Spleen (tissue), 11 donors: ENCODE results near the gene ERGIC1. TPM values are rescaled to one million over a fixed set of nuclear protein-coding genes. Genes with fewer than 3 reads are reported as not detected.

ENCODE experiments used
- DNase-seq: peaks from one replicate; pipeline ENCODE4 v3.0.0-alpha.2; 2020
- H3K27ac ChIP-seq, 8 donors: fragments of 200-600 bp; sonication (generic) in 7 of 8; 1 replicate in 4 of 8; 2 replicates in 4 of 8; pipeline versions ENCODE4 v1.5.0 to v1.8.0; 2016 to 2021; ENCODE audit warnings: inconsistent platforms in 4 of 8, mild to moderate bottlenecking in 4 of 8, moderate library complexity in 1 of 8
- H3K27me3 ChIP-seq, 7 donors: fragments of 200-600 bp; sonication (generic) in 6 of 7; replicated peaks in 1 of 7; 1 replicate in 4 of 7; 2 replicates in 3 of 7; pipeline versions ENCODE4 v1.5.0 to v1.8.0; 2016 to 2021; ENCODE audit warnings: inconsistent platforms in 3 of 7, mild to moderate bottlenecking in 1 of 7
- H3K36me3 ChIP-seq, 6 donors: fragments of 200-600 bp; sonication (generic) in 5 of 6; 1 replicate in 4 of 6; 2 replicates in 2 of 6; pipeline versions ENCODE4 v1.5.0 to v1.8.0; 2016 to 2021; ENCODE audit warnings: inconsistent platforms in 2 of 6
- H3K4me1 ChIP-seq, 6 donors: fragments of 200-600 bp; sonication (generic) in 5 of 6; 1 replicate in 3 of 6; 2 replicates in 3 of 6; pipeline versions ENCODE4 v1.5.0 to v1.8.0; 2016 to 2021; ENCODE audit warnings: inconsistent platforms in 3 of 6
- H3K4me3 ChIP-seq, 8 donors: fragments of 200-600 bp; sonication (generic) in 7 of 8; 1 replicate in 4 of 8; 2 replicates in 4 of 8; pipeline versions ENCODE4 v1.5.0 to v1.8.0; 2016 to 2021; ENCODE audit warnings: inconsistent platforms in 4 of 8, mild to moderate bottlenecking in 4 of 8, moderate library complexity in 2 of 8
- H3K9me3 ChIP-seq, 8 donors: fragments of 200-600 bp; sonication (generic) in 7 of 8; 1 replicate in 4 of 8; 2 replicates in 4 of 8; pipeline versions ENCODE4 v1.5.0 to v1.8.0; 2016 to 2021; ENCODE audit warnings: inconsistent platforms in 4 of 8
- CTCF ChIP-seq, 11 experiments: fragments of 200-600 bp in 7 of 11; fragments of 450-650 bp in 4 of 11; sonication (generic) in 4 of 11; IDR thresholded peaks in 8 of 11; conservative IDR thresholded peaks in 3 of 11; 1 replicate in 7 of 11; 2 replicates in 4 of 11; pipeline versions ENCODE4 v1.4.0 to v1.8.0; 2016 to 2021; ENCODE audit warnings: antibody characterized with exemption in 11 of 11, inconsistent platforms in 4 of 11, mild to moderate bottlenecking in 1 of 11
- POLR2A ChIP-seq, 3 donors: fragments of 450-650 bp; IDR thresholded peaks; one replicate each; pipeline ENCODE4 v1.5.1; 2017; ENCODE audit warnings: antibody characterized with exemption in 3 of 3, mild to moderate bottlenecking in 1 of 3
- POLR2AphosphoS5 ChIP-seq, 3 donors: sonication (generic); formaldehyde crosslinking; IDR thresholded peaks; one replicate each; pipeline ENCODE4 v1.5.1; 2017; ENCODE audit warnings: antibody characterized with exemption in 3 of 3
- WGBS, 5 donors: extraction: QIAGEN DNeasy Blood & Tissue Kit in 3 of 5; methylation state at CpG; one replicate each; pipeline versions ENCODE4 v1.1.5 to v1.1.7; 2013 to 2018; 5-methylcytosine and 5-hydroxymethylcytosine counted together
- intact Hi-C: fragments of 100-400 bp; cut with DNase I; formaldehyde crosslinking; loops from one replicate; pipeline ENCODE4 v1.15.0; 2023; ENCODE audit warnings: low total_unique reads
- polyA plus RNA-seq, 3 donors: library from polyadenylated mRNA; stranded (reverse); fragments of 200-250 nt; gene quantifications; one replicate each; pipeline ENCODE4 v1.2.1, GENCODE V29; 2013
- total RNA-seq, 7 donors: library from RNA; depleted of rRNA in 3 of 7; stranded (reverse); fragments of >200 nt in 3 of 7; fragmentation: NEBNext Ultra II Directional in 4 of 7; extraction: Animal tissue kit (Norgen Biotek cat#: 25700) in 4 of 7; gene quantifications; one replicate each; pipeline versions ENCODE4 v1.1.0 to v1.2.1, GENCODE V29; 2016 to 2021
- donor health status: healthy with polysubstance abuse.
- donor health status: DM: no; HTN: no; CAD: no; lungs with moderate emphysema.
- donor health status: DM: no; HTN: no; CAD: no.
- donor health status: Bipolar disorder and iron deficiency.
- donor health status: healthy.
- donor health status: DM: no; HTN: no; CAD: no.
- donor health status: DM: yes; HTN: yes; CAD: no.

Gene ERGIC1
- total and polyA plus RNA-seq, 10 donors = 36.9 to 166 (median 125) TPM

GRCh38 chr5:172932313-172933017 lies 98.4 kb downstream of the ERGIC1 start:
- Histone ChIP-seq H3K4me3 (no peak overlapping the region), H3K27ac (peak overlapping the region in 4 of 8 donors; percentile 8 to 82 (median 75)), H3K36me3 (peaks cover 0 to 70% (median 42%) of the 10 kb centered on the region in 6 donors), H3K4me1 (peaks cover 3 to 29% (median 23%) of the 10 kb centered on the region in 6 donors), H3K9me3 (no peaks in the 10 kb centered on the region), H3K27me3 (no peaks in the 10 kb centered on the region)
- intact Hi-C loops = no loop called here
- TF ChIP-seq POLR2A (IDR thresholded peaks at IDR 0.05) (no peak), POLR2AphosphoS5 (IDR thresholded peaks at IDR 0.05) (peak; percentile 81 to 92 (median 85)), CTCF (IDR thresholded peaks at IDR 0.05 in 8 of 11, conservative IDR thresholded peaks at IDR 0.05 in 3 of 11) (peak; percentile 89 to 98 (median 95))
- WGBS, 5 donors = 24 to 29% (median 25%) methylated on average over 13 to 22 of the region's 22 CpGs
- peak; percentile 96 for DNase-seq

DNA sequence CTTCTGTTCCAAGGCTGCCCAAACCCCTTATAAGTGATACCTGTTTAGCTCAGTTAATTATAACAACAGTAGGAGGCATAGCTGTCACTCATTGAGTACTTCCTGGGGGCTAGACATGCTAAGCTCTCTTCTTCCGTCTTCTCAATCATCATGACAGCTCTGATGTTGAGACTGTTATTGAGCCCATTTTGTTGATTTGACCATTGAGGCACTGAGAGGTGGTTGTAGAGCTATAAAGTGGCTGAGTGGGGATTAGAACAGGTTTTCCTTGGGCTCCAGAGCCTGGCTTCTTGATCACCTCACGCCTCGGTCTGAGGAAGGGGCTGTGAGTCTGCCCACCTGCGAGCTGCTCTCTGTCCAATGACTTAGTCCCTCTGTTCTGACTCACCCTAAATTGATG lies 99.2 kb downstream of the ERGIC1 start:
- intact Hi-C loops = no loop called here
- no peaks in the 10 kb centered on the region for H3K9me3 ChIP-seq
- 91 to 98% (median 95%) methylated on average over 4 of the region's 4 CpGs for WGBS, 5 donors
- peaks cover 0 to 70% (median 46%) of the 10 kb centered on the region in 6 donors for H3K36me3 ChIP-seq
- peak overlapping the region in 1 of 8 donors; percentile 80 for H3K27ac ChIP-seq
- H3K27me3 ChIP-seq = no peaks in the 10 kb centered on the region
- H3K4me1 ChIP-seq = peaks cover 3 to 29% (median 23%) of the 10 kb centered on the region in 6 donors
- H3K4me3 ChIP-seq = no peak overlapping the region
- TF ChIP-seq CTCF (IDR thresholded peaks at IDR 0.05 in 8 of 11, conservative IDR thresholded peaks at IDR 0.05 in 3 of 11) (no peak), POLR2A (IDR thresholded peaks at IDR 0.05) (no peak), POLR2AphosphoS5 (IDR thresholded peaks at IDR 0.05) (no peak)
- DNase-seq = no peak

DNA sequence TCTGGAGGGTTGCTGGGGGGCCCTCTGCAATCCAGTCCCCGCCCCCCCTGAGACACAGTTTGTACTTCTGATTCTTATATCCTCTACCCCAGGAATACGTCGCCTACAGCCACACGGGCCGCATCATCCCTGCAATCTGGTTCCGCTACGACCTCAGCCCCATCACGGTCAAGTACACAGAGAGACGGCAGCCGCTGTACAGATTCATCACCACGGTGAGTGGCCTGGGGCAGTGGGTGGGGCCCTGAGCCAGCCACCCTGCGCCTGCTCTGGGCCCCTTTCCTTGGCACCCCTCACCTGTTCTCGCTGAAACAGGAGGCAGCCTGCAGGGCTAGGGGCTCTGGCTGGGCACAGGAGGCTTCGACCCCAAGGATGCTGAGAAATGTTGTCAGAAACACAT lies 101.0 kb downstream of the ERGIC1 start:
- H3K4me3 ChIP-seq = no peak overlapping the region
- intact Hi-C loops = no loop called here
- no peak for DNase-seq
- TF ChIP-seq POLR2A (IDR thresholded peaks at IDR 0.05) (no peak), CTCF (IDR thresholded peaks at IDR 0.05 in 8 of 11, conservative IDR thresholded peaks at IDR 0.05 in 3 of 11) (no peak), POLR2AphosphoS5 (IDR thresholded peaks at IDR 0.05) (no peak)
- no peaks in the 10 kb centered on the region for H3K27me3 ChIP-seq
- WGBS, 5 donors = 92 to 96% (median 95%) methylated on average over 7 to 14 of the region's 14 CpGs
- peaks cover 3 to 29% (median 23%) of the 10 kb centered on the region in 6 donors for H3K4me1 ChIP-seq
- peaks cover 0 to 77% (median 58%) of the 10 kb centered on the region in 6 donors for H3K36me3 ChIP-seq
- no peaks in the 10 kb centered on the region for H3K9me3 ChIP-seq
- H3K27ac ChIP-seq = no peak overlapping the region

DNA sequence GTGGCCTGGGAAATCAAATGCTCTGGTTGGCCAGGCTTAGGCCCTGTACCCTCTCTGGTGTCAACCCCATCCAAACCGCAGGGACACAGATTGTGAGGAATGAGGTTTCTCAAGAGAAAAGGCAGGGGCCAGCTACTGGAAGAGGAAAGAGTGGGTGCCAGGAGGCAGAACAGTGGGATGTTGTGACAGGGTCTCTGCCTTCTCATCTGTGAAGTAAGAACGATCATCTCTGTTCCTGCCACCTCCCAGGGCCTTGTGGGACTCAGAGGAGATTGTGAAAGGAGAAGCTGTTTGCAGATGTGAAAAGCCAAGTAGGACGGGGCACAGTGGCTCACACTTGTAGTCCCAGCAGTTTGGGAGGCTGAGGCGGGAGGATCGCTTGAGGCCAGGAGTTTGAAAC lies 102.3 kb downstream of the ERGIC1 start:
- H3K9me3 ChIP-seq = no peaks in the 10 kb centered on the region
- no peak for TF ChIP-seq POLR2A (IDR thresholded peaks at IDR 0.05)
- no peak for TF ChIP-seq CTCF (IDR thresholded peaks at IDR 0.05 in 8 of 11, conservative IDR thresholded peaks at IDR 0.05 in 3 of 11)
- TF ChIP-seq POLR2AphosphoS5 (IDR thresholded peaks at IDR 0.05) = no peak
- H3K36me3 ChIP-seq = peaks cover 0 to 90% (median 64%) of the 10 kb centered on the region in 6 donors
- no peaks in the 10 kb centered on the region for H3K27me3 ChIP-seq
- intact Hi-C loops = no loop called here
- WGBS, 5 donors = 81 to 93% (median 89%) methylated on average over 5 of the region's 5 CpGs
- no peak overlapping the region for H3K27ac ChIP-seq
- H3K4me1 ChIP-seq = peaks cover 3 to 21% (median 14%) of the 10 kb centered on the region in 6 donors
- no peak overlapping the region for H3K4me3 ChIP-seq
- DNase-seq = no peak
